HG02763 (cell line): ENCODE data around the gene FBXL7.

Experiments used
- ATAC-seq: cut with Tn5 transposase; IDR thresholded peaks from one replicate; pipeline ENCODE4 v1.9.1; 2021; ENCODE audit warnings: mild to moderate bottlenecking, moderate library complexity; ENCODE audit not compliant: unreplicated experiment

FBXL7 gene

GRCh38 chr5:15574806-15575325 is 74.9 kb downstream of the FBXL7 start:
- ATAC-seq, result no peak

- no peak for ATAC-seq
Observed at GRCh38 chr5:15575666-15576065, 75.7 kb downstream of the FBXL7 start.

- no peak for ATAC-seq
Observed at GRCh38 chr5:15577132-15577531, 77.2 kb downstream of the FBXL7 start.

GRCh38 chr5:15577831-15578230 is 77.9 kb downstream of the FBXL7 start:
- ATAC-seq, result no peak

GRCh38 chr5:15579193-15579990 is 79.4 kb downstream of the FBXL7 start:
- no peak for ATAC-seq

GRCh38 chr5:15584528-15584927 is 84.5 kb downstream of the FBXL7 start:
- ATAC-seq, result no peak

GRCh38 chr5:15585128-15585527 is 85.1 kb downstream of the FBXL7 start:
- no peak for ATAC-seq

GRCh38 chr5:15585841-15586591 is 86.0 kb downstream of the FBXL7 start:
- ATAC-seq, result no peak

- no peak for ATAC-seq
Observed at GRCh38 chr5:15587916-15588315, 87.9 kb downstream of the FBXL7 start.

- no peak for ATAC-seq
Observed at GRCh38 chr5:15592728-15593127, 92.7 kb downstream of the FBXL7 start.

- ATAC-seq, result no peak
Observed at GRCh38 chr5:15594977-15595568, 95.1 kb downstream of the FBXL7 start.

GRCh38 chr5:15595929-15596328 is 95.9 kb downstream of the FBXL7 start:
- ATAC-seq, result no peak

GRCh38 chr5:15596936-15597335 is 97.0 kb downstream of the FBXL7 start:
- ATAC-seq, result no peak

- no peak for ATAC-seq
Observed at GRCh38 chr5:15597804-15598203, 97.8 kb downstream of the FBXL7 start.

GRCh38 chr5:15598294-15598902 is 98.4 kb downstream of the FBXL7 start:
- ATAC-seq, result no peak

- ATAC-seq, result no peak
Observed at GRCh38 chr5:15600035-15600434, 100.1 kb downstream of the FBXL7 start.

GRCh38 chr5:15601274-15601673 is 101.3 kb downstream of the FBXL7 start:
- no peak for ATAC-seq

- no peak for ATAC-seq
Observed at GRCh38 chr5:15601853-15602252, 101.9 kb downstream of the FBXL7 start.

GRCh38 chr5:15604986-15605385 is 105.0 kb downstream of the FBXL7 start:
- ATAC-seq, result no peak

- ATAC-seq, result no peak
Observed at GRCh38 chr5:15606197-15606596, 106.2 kb downstream of the FBXL7 start.

- ATAC-seq, result no peak
Observed at GRCh38 chr5:15607076-15607475, 107.1 kb downstream of the FBXL7 start.
